Fibroblast of upper back skin (primary cell): ENCODE results near the gene ARHGEF26.

Experiments
- DNase-seq: peaks from one replicate; pipeline ENCODE4 v3.0.0-alpha.2; 2013

The ARHGEF26 gene

GRCh38 chr3:154156530-154156929 lies 35.3 kb downstream of the ARHGEF26 start:
- DNase-seq, result no peak

- no peak for DNase-seq
These were observed 40.6 kb downstream of the ARHGEF26 start for GRCh38 chr3:154161806-154162205.

- no peak for DNase-seq
These were observed 43.2 kb downstream of the ARHGEF26 start for GRCh38 chr3:154164387-154164786.

- DNase-seq, result no peak
These were observed 48.0 kb downstream of the ARHGEF26 start for GRCh38 chr3:154168998-154169795.

GRCh38 chr3:154169796-154170110 lies 48.6 kb downstream of the ARHGEF26 start:
- no peak for DNase-seq

- DNase-seq, result no peak
These were observed 49.1 kb downstream of the ARHGEF26 start for GRCh38 chr3:154170300-154170699.

GRCh38 chr3:154175041-154175440 lies 53.9 kb downstream of the ARHGEF26 start:
- no peak for DNase-seq

GRCh38 chr3:154176036-154176435 lies 54.8 kb downstream of the ARHGEF26 start:
- peak; percentile 11 for DNase-seq

GRCh38 chr3:154177406-154177805 lies 56.2 kb downstream of the ARHGEF26 start:
- no peak for DNase-seq

GRCh38 chr3:154178172-154178571 lies 57.0 kb downstream of the ARHGEF26 start:
- no peak for DNase-seq

- no peak for DNase-seq
These were observed 59.9 kb downstream of the ARHGEF26 start for GRCh38 chr3:154180836-154181691.

GRCh38 chr3:154182322-154182922 lies 61.2 kb downstream of the ARHGEF26 start:
- DNase-seq, result no peak

- DNase-seq, result no peak
These were observed 61.8 kb downstream of the ARHGEF26 start for GRCh38 chr3:154182975-154183374.

GRCh38 chr3:154184582-154184981 lies 63.4 kb downstream of the ARHGEF26 start:
- DNase-seq, result no peak

- DNase-seq, result no peak
These were observed 67.2 kb downstream of the ARHGEF26 start for GRCh38 chr3:154188437-154188836.

- no peak for DNase-seq
These were observed 67.7 kb downstream of the ARHGEF26 start for GRCh38 chr3:154188846-154189245.

- DNase-seq, result peak; percentile 5
These were observed 70.3 kb downstream of the ARHGEF26 start for GRCh38 chr3:154191520-154191919.

- DNase-seq, result no peak
These were observed 71.0 kb downstream of the ARHGEF26 start for GRCh38 chr3:154192225-154192624.

GRCh38 chr3:154193000-154193615 lies 71.9 kb downstream of the ARHGEF26 start:
- peak; percentile 53 for DNase-seq

- DNase-seq, result no peak
These were observed 73.7 kb downstream of the ARHGEF26 start for GRCh38 chr3:154194877-154195276.

- DNase-seq, result no peak
These were observed 74.6 kb downstream of the ARHGEF26 start for GRCh38 chr3:154195620-154196356.

- DNase-seq, result no peak
These were observed 76.6 kb downstream of the ARHGEF26 start for GRCh38 chr3:154197751-154198150.

- DNase-seq, result no peak
These were observed 88.3 kb downstream of the ARHGEF26 start for GRCh38 chr3:154209499-154209898.
